HG03064 (cell line): Measurements from ENCODE around the gene ARL8A.
"Not testable (repeated sequence)": the region's sequence is repeated elsewhere in the genome, so short reads cannot be mapped to it uniquely, and the experiment has no call there.

ENCODE experiments used
- ATAC-seq: cut with Tn5 transposase; IDR thresholded peaks from one replicate; pipeline ENCODE4 v1.9.1; 2021; ENCODE audit warnings: low read depth; ENCODE audit not compliant: unreplicated experiment

ARL8A gene

GRCh38 chr1:202144402-202145067 is at the start of gene ARL8A:
TSS of gene ARL8A (minus strand) at chr1:202144737. CDS start at chr1:202144572, 165 bp downstream.
- peak; percentile 54 for ATAC-seq

DNA sequence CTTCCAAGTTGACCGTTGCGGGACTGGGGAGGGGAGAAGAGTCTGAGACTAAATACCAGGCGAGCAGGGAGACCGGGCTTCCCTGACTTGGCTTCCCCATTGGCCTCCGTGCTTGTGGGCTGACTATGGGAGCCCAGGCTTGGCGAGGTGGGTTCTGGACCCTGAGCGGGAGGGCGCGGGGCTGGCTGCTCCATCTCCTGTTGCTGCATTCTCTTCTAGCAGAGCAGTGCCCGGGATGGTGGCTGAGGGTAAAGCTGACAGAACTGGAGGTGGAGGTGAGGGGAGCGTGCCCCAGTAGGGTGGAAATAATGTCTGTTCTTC is 49.8 kb upstream of the ARL8A start:
- no peak for ATAC-seq

DNA sequence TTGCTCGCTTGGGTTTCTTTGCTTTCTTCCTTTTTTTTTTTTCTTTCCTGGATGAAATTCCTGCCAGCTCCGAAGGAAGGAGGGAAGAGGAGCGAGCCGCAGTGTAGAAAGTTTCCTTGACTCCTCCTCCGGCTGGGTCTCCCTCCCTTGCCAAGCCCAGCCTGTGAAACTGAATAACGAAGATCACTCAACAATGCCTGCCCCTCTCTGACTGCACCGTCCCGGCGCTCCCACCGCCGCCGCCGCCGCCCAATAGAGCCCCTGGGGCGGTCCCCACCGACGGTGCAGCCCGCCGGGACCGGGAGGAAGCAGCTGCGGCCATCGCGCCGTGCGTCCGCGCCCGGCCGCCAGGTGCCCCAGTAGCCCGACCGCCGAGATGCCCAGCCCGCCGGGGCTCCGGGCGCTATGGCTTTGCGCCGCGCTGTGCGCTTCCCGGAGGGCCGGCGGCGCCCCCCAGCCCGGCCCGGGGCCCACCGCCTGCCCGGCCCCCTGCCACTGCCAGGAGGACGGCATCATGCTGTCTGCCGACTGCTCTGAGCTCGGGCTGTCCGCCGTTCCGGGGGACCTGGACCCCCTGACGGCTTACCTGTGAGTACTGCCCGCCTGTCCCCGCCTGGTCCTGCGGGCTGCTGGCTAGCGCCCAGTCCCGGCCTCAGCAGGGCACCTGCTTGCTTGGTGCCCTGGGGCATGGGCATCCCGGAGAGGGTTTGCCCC is 49.2 kb upstream of the ARL8A start, which contains the start of gene LGR6:
TSS of gene LGR6 (plus strand) at position 186 of the 714 bp plus-strand sequence. CDS start at position 377, 191 bp downstream.
- no peak for ATAC-seq

- ATAC-seq = no peak
Observed at GRCh38 chr1:202192770-202193613, 48.5 kb upstream of the ARL8A start.

- ATAC-seq = not testable (repeated sequence)
Observed at GRCh38 chr1:202191391-202191790, 46.9 kb upstream of the ARL8A start.

GRCh38 chr1:202189918-202190715 is 45.6 kb upstream of the ARL8A start:
- ATAC-seq = no peak

GRCh38 chr1:202189001-202189790 is 44.7 kb upstream of the ARL8A start:
- ATAC-seq = no peak

GRCh38 chr1:202187697-202188407 is 43.3 kb upstream of the ARL8A start:
- ATAC-seq = no peak

GRCh38 chr1:202187041-202187671 is 42.6 kb upstream of the ARL8A start:
- ATAC-seq = no peak

- ATAC-seq = no peak
Observed at GRCh38 chr1:202186327-202186726, 41.8 kb upstream of the ARL8A start.

GRCh38 chr1:202184750-202185460 is 40.4 kb upstream of the ARL8A start:
- no peak for ATAC-seq

DNA sequence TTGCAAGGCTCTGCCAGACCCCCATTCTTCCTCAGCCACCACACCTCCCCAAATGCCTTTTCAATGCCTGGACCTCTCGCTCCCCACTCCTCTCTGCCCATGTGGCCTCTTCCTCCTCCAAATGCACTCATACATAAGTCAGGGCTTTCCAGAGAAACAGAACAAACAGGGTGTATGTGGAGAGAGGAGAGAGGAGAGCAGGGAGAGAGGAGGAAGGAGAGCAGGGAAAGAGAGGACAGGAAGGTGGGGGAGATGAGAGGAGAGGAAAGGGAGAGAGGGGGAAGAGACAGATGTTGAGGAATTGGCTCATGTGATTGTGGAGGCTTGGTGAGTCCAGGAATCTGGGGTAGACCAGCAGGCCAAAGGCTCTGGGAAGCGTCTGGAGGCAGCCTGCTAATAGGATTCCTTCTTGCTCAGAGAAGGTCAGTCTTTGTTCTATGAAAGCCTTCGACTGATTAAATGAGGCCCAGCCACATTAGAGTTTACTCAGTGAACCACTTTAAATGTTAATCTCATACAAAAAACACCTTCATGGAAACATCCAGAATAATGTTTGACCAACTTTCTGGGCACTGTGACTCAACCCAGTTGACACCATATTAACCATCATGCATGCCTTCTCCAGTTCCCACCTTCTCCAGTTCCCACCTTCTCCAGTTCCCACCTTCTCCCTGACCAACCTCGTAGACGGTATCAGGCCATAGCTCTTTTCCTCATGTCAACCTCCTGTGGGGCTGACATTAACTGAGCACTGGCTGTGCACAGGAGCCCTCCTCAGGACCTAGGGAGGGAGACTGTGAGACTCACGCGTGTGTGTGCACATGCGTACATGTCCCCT is 37.7 kb upstream of the ARL8A start:
- ATAC-seq = no peak

DNA sequence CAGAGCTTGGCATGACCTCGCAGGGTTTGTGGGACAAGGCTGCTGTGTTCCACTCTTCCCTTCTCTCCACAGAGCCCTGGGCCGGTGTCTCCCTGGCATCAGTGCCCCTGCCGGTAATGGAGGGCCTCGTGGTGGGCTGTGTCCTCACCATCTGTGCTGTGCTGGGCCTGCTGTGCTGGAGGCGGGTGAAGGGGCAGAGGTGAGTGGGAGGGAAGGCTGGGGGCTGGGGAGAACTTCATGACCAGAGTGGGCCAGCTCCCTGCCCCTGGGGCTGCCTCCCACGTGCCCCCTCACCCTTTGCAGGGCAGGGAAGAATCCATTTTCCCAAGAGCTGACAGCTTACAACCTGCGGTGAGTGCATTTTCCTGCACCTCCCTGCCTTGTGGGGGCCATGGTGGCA is 37.0 kb upstream of the ARL8A start:
- ATAC-seq = no peak

DNA sequence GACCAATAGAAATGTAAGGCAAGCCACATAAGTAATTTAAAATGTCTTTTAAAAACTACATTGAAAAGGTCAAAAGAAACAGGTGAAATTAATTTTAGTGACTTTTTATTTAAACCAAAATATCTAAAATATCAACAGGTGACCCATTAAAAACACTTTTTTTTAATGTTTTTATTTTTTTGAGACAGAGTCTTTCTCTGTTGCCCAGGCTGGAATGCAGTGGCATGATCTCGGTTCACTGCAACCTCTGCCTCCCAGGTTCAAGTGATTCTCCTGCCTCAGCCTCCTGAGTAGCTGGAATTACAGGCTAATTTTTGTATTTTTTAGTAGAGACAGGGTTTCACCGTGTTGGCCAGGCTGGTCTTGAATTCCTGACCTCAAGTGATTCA is 36.2 kb upstream of the ARL8A start:
- not testable (repeated sequence) for ATAC-seq

GRCh38 chr1:202179828-202180750 is 35.6 kb upstream of the ARL8A start:
- ATAC-seq = no peak
